ENCODE data around the gene CYP2C19.
"Not testable (repeated sequence)": the region's sequence is repeated elsewhere in the genome, so short reads cannot be mapped to it uniquely, and the experiment has no call there.

Gene CYP2C19

DNA sequence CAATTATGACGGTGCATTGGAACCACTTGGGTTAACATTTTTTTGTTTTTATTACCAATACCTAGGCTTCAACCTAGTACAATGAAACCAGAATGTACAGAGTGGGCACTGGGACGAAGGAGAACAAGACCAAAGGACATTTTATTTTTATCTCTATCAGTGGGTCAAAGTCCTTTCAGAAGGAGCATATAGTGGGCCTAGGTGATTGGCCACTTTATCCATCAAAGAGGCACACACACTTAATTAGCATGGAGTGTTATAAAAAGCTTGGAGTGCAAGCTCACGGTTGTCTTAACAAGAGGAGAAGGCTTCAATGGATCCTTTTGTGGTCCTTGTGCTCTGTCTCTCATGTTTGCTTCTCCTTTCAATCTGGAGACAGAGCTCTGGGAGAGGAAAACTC, at the start of gene CYP2C19:
Gene CYP2C19, plus strand, starts transcription at position 289 of the 400 bp plus-strand sequence. Its CDS starts 25 bp downstream, at position 314.
- FAIRE-seq: no peak
- no peak for DNase-seq (ENCODE audit: insufficient read length, low spot score)

DNA sequence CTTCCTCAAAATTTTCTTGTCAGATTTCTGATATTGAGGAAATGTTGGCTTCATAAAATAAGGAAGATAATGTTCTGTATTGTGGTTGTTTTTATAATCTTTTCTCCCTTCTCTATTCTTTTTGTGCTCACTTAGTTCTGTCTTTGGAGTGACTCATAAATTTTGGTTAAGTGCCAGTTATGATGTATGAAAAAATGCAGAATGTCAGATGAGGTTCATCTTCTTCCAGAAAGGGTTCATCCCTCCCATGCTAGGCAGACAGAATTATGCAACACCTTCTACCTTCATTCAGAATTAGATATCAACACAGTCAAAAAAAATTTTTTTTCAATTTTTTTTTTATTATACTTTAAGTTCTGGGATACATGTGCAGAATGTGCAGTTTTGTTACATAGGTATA, 36.6 kb upstream of the CYP2C19 start:
- DNase-seq (ENCODE audit: insufficient read length, low spot score): no peak

DNA sequence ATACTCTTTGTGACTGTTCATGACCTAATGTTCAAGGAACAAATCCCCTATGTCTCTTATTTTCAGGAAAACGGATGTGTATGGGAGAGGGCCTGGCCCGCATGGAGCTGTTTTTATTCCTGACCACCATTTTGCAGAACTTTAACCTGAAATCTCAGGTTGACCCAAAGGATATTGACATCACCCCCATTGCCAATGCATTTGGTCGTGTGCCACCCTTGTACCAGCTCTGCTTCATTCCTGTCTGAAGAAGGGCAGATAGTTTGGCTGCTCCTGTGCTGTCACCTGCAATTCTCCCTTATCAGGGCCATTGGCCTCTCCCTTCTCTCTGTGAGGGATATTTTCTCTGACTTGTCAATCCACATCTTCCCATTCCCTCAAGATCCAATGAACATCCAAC, 27.3 kb upstream of the CYP2C19 start:
- no peak for FAIRE-seq
- no peak for DNase-seq (ENCODE audit: insufficient read length, low spot score)

More for the DNA sequence above, 36.6 kb upstream of the CYP2C19 start:
- no peak for FAIRE-seq

DNA sequence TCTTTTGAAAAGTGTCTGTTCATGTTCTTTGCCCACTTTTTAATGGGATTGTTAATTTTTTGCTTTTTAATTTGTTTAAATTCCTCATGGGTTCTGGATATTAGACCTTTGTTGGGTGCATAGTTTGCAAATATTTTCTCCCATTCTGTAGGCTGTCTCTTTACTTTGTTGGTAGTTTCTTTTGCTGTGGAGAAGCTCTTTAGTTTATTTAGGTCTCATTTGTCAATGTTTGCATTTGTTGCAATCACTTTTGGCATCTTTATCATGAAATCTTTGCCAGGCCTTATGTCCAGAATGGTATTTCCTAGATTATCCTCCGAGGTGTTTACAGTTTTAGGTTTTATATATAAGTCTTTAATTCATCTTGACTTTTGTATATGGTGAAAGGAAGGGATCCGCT, 23.9 kb upstream of the CYP2C19 start:
- FAIRE-seq (no peak), DNase-seq (ENCODE audit: insufficient read length, low spot score) (no peak)

DNA sequence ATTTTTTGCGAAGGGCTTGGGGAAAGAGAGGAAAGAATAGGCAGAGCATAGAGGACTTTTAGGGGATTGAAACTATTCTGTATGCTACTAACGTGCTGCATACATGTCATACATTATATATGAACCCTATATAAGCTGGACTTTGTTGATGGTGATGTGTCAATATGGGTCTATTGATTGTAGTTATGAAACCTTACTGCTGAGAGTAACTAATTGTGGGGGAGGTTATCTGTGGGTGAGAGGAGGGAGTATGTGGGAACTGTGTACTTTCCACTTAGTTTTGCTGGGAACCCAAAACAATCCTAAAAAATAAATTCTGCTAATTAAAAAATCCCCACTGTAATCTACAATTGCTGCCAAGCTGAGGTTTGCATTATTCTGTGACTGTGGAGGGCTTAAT, 15.3 kb upstream of the CYP2C19 start:
- FAIRE-seq: no peak
- no peak for DNase-seq (ENCODE audit: insufficient read length, low spot score)

DNA sequence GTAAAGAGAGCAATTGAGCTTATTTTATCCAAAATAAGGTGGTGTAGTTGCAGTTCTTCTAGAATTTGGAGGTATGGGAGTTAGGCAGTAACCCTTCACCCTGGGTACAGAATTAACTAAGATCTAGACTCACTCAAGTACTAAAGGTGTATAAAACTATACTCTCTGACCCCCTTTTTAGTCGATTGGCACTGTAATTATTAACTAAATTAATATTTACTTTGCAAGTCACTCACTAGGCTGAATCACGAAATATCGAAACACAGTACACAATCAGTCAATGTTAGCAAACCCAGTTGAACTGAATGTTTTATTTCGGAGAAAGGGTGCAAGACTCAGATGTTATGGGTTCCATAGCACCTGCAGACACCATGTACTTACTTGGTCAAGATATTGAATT, 14.6 kb upstream of the CYP2C19 start:
- FAIRE-seq (no peak), DNase-seq (ENCODE audit: insufficient read length, low spot score) (no peak)

DNA sequence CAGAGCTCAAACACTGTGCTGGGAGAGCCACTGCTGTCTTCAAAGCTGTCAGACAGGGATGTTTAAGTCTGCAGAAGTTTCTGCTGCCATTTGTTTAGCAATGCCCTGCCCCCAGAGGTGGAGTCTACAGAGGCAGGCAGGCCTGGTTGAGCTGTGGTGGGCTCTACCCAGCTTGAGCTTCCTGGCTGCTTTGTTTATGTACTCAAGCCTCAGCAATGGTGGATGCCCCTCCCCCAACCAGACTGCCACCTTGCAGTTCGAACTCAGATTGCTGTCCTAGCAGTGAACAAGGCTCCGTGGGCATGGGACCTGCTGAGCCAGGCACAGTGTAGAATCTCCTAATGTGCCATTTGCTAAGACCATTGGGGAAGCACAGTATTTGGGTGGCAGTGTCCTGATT, 4.6 kb upstream of the CYP2C19 start:
- no peak for FAIRE-seq
- no peak for DNase-seq (ENCODE audit: insufficient read length, low spot score)

DNA sequence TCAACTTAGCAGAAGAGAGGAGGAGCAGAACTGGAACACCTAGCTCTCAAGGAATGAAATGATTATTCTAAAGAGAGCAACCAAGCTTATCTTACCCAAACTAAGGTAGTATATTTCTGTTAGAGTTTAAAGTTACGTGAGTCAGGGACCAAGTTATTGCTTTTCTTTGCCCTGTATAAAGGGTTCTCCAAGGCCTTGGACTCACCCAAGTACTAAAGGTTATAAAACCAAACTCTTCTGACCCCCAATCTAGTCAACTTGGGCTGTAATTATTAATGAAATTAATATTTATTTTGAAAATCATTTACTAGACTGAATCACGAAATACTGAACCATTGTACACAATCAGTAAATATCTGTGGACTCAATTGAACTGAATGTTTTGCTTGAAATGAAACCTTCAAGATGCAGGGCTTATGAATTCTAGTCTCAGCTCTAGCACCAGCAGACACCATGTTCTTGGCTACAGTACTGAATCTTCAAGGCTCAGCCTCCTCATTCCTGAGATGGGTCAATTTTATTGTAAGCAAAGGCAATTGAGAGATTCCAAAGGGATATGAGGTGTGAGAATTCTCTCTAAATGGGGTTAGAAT, 1.8 kb upstream of the CYP2C19 start:
- no peak for FAIRE-seq
- no peak for DNase-seq (ENCODE audit: insufficient read length, low spot score)

DNA sequence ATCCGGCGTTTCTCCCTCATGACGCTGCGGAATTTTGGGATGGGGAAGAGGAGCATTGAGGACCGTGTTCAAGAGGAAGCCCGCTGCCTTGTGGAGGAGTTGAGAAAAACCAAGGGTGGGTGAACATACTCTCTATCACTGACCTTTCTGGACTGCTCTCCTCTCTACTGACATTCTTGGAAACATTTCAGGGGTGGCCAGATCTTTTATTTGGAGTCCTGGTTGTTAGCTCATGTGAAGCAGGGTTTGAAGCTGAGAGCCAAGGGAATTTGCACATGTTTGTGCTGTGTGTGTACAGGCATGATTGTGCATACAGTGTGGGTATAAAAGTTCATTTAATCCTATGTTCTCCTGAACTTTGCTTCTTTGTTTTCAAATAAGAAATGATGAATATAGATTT, 12.9 kb downstream of the CYP2C19 start:
- DNase-seq (ENCODE audit: insufficient read length, low spot score); FAIRE-seq: not testable (repeated sequence)

DNA sequence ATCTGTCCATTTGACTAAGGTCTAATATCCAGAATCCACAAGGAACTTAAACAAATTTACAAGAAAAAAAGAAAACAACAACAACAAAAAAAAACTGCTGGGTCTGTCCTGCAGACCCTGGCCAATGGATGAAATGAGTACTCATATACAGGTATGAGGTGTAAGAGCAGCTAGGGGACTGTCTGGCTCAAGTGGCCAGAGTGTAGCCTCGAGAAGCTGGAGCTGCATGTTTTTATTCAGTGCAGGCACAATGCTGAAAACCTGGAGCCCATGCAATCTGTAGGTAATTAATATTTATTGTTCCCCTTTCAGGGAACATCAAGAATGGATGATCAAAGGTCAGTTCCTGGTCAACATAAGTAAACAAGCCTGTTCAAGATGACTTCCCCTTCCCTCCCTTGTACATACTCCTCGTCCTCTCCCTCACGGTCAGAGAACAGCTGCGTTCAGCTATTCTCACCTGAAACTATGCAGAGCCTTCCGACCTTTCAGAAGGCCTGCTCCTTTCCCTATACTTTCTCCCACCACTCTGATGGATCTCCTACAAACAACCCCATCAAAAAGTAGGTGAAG, 15.5 kb downstream of the CYP2C19 start:
- FAIRE-seq (no peak), DNase-seq (ENCODE audit: insufficient read length, low spot score) (no peak)

DNA sequence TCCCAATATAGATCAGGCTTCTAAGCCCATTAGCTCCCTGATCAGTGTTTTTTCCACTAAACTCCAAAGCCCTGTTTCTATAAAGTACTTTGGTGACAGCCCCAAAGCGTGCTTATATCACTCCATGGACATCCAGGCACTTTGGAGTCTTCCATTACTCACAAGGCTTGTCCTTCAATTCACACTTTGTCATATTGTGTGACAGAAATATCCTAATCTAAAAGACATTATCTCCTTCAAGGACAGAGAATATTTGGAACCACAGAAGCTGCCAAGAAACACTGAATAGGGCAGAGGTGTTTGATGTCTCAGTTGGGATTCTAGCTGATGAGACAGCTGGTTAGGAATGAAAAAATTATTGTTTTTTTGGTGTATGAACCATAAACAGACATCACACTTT, 18.4 kb downstream of the CYP2C19 start:
- FAIRE-seq (no peak), DNase-seq (ENCODE audit: insufficient read length, low spot score) (no peak)

DNA sequence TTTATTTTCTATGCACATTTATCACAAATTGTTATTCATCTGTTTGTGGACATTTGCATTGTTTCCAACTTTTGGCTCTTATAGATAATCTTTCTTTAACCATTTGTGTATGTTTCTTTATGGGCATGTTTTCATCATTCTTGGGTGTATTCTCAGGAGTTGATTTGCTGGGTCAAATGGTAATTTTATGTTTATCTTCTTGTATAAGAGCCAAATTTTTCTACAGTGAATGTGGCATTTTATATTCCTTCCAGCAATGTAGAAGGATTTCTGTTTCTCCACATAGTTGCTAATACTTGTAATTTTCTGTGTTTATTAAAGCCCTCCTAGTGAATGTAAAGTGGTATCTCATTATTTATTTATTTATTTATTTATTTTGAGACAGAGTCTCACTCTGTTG, 21.8 kb downstream of the CYP2C19 start:
- DNase-seq (ENCODE audit: insufficient read length, low spot score): no peak
- no peak for FAIRE-seq

DNA sequence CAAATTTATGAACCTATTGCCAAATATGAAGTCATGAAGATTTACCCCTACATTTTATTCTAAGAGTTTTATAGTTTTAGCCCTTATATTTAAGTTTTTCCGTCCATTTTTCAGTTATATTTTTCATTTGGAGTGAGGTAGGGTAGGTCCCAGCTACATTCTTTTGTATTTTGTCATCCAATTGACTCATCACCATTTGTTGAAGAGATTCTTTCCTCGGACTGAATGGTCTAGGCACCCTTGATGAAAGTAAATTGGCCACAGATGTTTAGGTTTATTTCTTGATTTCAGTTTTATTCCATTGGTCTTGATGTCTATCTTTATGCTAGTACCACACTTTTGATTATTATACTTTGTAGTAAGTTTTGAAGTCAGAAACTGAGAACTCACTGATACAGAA, 22.7 kb downstream of the CYP2C19 start:
- DNase-seq (ENCODE audit: insufficient read length, low spot score) (no peak), FAIRE-seq (no peak)

DNA sequence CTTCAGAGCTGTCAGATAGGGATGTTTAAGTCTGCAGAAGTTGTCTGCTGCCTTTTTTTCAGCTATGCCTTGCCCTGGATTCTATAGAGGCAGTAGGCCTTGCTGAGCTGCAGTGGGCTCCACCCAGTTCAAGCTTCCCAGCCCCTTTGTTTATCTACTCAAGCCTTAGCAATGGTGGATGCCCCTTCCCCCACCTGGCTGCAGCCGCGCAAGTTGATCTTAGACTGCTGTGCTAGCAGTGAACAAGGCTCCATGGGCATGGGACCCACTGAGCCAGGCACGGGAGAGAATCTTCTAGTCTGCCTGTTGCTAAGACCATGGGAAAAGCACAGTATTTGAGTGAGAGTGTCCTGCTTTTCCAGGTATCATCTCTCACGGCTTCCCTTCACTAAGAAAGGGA, 38.1 kb downstream of the CYP2C19 start:
- FAIRE-seq; DNase-seq (ENCODE audit: insufficient read length, low spot score): not testable (repeated sequence)

DNA sequence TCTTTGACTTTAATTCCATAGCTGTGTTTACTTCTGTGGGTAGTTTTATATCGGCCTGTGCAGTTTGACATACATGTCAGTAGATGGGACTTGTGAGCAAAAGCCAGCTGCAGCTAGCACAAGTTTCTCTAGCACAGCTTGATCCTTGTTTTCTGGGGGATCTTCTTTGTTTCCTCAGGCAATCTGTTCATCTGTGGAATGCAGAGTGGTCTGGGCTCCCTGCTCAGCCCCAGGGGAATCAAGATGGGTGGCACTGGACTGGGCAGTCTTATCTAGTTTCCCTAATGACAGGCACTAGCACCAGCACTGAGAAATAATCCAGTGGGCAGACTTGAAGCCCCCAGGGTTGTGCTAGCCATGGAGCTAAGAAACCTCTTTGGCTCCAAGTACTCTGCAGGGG, 40.8 kb downstream of the CYP2C19 start:
- no peak for DNase-seq (ENCODE audit: insufficient read length, low spot score)
- no peak for FAIRE-seq

DNA sequence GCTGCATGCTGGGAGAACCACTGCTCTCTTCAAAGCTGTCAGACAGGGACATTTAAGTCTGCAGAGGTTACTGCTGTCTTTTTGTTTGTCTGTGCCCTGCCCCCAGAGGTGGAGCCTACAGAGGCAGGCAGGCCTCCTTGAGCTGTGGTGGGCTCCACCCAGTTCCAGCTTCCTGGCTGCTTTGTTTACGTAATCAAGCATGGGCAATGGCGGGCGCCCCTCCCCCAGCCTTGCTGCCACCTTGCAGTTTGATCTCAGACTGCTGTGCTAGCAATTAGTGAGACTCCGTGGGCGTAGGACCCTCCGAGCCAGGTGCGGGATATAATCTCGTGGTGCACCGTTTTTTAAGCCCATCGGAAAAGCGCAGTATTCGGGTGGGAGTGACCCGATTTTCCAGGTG, 67.5 kb downstream of the CYP2C19 start:
- not testable (repeated sequence) for FAIRE-seq; DNase-seq (ENCODE audit: insufficient read length, low spot score)

DNA sequence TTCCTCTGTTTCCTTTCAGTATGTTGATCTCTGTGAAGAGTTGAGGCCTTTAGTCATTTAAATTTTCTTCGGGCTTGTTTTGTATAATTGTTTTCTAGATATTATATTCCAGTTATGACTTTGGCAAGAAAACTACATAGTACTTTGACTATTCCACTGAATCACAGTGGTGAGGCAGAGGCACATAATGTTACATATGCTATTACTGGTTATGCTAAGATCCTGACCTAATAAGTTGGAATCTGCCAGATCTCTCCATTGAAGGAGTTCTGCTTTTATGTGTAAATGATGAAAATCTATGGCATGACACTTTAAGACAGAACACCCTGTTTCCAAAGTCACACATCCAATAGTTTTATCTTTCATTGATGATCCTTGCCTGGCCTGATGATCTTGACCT, 83.7 kb downstream of the CYP2C19 start:
- no peak for DNase-seq (ENCODE audit: insufficient read length, low spot score)
- no peak for FAIRE-seq

DNA sequence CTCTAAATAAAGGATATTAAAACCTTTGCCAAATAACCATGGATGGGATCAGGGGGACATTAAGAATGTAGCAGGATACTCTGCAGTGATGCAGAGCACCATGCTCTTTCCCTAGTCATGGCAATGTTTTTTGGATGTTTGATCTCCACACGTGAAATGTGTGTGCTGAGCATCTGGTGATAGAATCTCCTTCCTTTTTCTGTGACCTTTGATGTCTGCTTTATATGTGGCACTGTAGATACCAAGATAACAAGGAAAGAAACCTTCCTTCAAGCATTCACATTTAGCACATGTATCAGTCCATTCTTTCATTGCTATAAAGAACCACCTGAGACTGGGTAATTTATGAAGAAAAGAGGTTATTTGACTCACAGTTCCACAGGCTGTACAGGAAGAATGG, 88.3 kb downstream of the CYP2C19 start:
- FAIRE-seq (no peak), DNase-seq (ENCODE audit: insufficient read length, low spot score) (no peak)

DNA sequence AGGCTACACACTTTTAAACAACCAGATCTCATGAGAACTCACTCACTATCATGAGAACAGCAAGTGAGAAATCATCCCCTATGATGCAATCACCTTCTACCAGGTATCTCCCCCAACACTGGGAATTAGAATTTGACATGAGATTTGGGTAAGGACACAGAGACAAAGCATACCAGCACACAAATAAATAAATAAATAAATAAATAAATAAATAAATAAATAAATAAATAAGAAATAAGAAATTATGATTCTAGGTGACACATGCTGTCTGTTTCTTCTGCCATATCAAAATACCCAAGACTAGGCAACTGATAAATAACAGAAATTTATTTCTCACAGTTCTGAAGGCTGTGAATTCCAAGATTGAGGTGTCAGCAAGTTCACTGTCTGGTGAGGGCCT, 88.8 kb downstream of the CYP2C19 start:
- DNase-seq (ENCODE audit: insufficient read length, low spot score): no peak
- FAIRE-seq: no peak

DNA sequence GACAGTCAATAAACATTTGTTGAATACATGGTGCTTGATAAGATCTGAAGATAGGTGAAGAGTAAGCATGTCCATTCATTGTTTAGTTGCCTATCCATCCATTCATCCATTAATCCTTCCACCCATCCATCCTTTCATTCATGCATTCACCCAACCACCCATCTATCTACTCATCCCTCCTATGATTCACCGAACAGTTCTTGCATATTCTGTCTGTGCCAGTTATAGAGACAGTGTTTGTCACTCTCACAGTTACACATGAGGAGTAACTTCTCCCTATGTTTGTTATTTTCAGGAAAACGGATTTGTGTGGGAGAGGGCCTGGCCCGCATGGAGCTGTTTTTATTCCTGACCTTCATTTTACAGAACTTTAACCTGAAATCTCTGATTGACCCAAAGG, 90.0 kb downstream of the CYP2C19 start:
- FAIRE-seq (no peak), DNase-seq (ENCODE audit: insufficient read length, low spot score) (no peak)

DNA sequence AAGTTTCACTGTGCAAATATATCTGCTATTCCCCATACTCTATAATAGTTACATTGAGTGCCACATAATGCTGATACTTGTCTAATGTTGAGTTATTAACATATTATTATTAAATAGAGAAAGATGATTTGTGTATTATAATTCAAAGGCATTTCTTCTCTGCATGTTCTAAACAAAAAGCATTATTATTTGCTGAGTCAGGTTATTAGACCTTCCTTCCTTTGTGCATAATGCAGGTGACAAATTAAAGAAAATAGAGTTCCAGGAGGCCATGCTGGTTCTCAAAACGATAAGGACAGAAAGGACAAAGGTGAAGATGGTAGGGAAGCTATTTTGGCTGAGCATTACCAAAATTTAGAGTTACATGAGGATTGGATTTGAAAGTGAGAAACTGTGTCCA, 90.6 kb downstream of the CYP2C19 start:
- no peak for DNase-seq (ENCODE audit: insufficient read length, low spot score)
- FAIRE-seq: no peak

DNA sequence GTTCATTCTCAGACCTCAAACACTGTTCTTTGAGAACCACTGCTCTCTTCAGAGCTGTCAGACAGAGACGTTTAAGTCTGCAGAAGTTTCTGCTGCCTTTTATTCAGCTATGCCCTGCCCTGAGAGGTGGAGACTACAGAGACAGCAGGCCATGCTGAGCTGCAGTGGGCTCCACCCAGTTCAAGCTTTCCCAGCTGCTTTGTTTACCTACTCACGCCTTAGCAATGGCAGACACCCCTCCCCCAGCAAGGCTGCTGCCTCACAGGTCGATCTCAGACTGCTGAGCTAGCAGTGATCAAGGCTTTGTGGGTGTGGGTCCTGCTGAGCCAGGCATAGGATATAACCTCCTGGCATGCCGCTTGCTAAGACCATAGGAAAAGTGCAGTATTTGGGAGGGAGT, 95.5 kb downstream of the CYP2C19 start:
- DNase-seq (ENCODE audit: insufficient read length, low spot score) (no peak), FAIRE-seq (no peak)

DNA sequence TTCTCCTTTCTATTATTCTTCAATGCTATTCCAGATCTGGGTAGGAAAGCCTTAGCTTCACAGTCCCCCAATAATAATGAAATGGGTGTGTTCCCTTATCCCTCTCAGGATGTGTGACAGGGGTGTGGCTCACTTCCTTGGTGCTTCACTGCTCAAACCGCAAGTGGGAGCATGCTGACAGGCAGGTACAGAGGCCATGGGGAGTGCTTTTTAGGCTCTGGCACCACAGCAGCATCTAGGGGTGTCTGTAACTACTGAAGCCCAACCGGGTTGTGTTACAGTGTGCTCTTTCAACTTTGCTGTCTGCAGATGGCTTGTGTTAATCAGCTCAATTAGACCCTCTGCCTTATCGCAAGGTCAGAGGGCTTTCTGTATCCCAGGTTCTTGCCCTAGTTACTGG, 96.6 kb downstream of the CYP2C19 start:
- DNase-seq (ENCODE audit: insufficient read length, low spot score) (no peak), FAIRE-seq (no peak)

All from GM19239 (cell line).